KOPT-K1 (cell line): ENCODE measurements around the gene ZNF574.
"Not testable (repeated sequence)": the region's sequence is repeated elsewhere in the genome, so short reads cannot be mapped to it uniquely, and the experiment has no call there.

ENCODE experiments used
- H3K27ac ChIP-seq: fragments of 200-600 bp; sonication (generic); 2 replicates; pipeline ENCODE4 v1.5.1; 2016; ENCODE audit warnings: antibody characterized with exemption, mild to moderate bottlenecking, low read depth, low read length; ENCODE audit not compliant: poor library complexity, severe bottlenecking
- H3K36me3 ChIP-seq: fragments of 200-600 bp; sonication (generic); 2 replicates; pipeline ENCODE4 v1.5.1; 2017; ENCODE audit warnings: antibody characterized with exemption, mild to moderate bottlenecking, low read length, moderate library complexity; ENCODE audit not compliant: insufficient read depth
- H3K9me3 ChIP-seq: fragments of 200-600 bp; sonication (generic); 2 replicates; pipeline ENCODE4 v1.5.1; 2017; ENCODE audit warnings: antibody characterized with exemption, low read length, mild to moderate bottlenecking; ENCODE audit not compliant: insufficient read depth, poor library complexity, severe bottlenecking

The ZNF574 gene, protein sequence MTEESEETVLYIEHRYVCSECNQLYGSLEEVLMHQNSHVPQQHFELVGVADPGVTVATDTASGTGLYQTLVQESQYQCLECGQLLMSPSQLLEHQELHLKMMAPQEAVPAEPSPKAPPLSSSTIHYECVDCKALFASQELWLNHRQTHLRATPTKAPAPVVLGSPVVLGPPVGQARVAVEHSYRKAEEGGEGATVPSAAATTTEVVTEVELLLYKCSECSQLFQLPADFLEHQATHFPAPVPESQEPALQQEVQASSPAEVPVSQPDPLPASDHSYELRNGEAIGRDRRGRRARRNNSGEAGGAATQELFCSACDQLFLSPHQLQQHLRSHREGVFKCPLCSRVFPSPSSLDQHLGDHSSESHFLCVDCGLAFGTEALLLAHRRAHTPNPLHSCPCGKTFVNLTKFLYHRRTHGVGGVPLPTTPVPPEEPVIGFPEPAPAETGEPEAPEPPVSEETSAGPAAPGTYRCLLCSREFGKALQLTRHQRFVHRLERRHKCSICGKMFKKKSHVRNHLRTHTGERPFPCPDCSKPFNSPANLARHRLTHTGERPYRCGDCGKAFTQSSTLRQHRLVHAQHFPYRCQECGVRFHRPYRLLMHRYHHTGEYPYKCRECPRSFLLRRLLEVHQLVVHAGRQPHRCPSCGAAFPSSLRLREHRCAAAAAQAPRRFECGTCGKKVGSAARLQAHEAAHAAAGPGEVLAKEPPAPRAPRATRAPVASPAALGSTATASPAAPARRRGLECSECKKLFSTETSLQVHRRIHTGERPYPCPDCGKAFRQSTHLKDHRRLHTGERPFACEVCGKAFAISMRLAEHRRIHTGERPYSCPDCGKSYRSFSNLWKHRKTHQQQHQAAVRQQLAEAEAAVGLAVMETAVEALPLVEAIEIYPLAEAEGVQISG

DNA sequence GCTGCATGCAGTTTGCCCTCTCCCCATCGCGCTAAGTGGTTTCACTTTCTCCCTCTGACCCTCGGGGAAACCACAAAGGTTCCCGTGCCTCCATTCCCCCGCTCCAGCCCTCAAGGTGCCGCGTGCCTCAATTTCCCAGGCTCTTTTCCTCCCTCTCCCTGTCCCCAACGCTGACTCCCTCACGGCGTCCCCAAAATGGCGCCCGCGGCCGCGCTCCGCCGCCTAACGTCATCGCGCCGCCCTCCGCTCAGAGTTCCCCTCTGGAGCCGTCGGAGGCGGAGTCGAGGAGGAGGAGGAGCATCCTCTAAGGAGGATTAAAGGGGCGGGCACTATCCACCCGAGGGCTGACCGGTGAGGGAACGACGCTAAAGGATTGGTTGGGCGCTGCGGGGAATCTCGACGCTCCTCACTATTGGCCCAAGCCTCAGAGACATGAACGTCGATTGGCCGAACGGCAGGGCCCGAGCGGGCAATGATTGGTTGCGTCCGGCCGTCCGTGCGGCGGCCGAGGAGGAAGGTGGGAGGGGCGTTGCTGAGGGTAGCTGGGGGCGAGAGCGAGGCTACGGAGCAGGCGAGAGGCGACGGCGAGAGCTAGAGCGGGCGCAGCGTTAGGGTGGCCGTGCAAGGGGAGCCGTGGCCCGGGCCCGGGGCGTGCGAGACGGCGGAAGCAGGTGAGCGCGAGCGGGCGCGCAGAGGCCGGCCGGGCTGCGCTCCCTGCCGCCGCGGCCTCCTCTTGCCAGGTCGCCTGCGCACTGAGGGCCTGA is at the start of gene ZNF574:
TSS of gene ZNF574 (plus strand) at position 551 of the 764 bp plus-strand sequence. CDS start 2,441 bp downstream, outside the sequence.
- Histone ChIP-seq H3K36me3 (peaks cover 30% of the 10 kb centered on the region), H3K9me3 (no peaks in the 10 kb centered on the region), H3K27ac (peak within 1 kb of the TSS; percentile 96)

DNA sequence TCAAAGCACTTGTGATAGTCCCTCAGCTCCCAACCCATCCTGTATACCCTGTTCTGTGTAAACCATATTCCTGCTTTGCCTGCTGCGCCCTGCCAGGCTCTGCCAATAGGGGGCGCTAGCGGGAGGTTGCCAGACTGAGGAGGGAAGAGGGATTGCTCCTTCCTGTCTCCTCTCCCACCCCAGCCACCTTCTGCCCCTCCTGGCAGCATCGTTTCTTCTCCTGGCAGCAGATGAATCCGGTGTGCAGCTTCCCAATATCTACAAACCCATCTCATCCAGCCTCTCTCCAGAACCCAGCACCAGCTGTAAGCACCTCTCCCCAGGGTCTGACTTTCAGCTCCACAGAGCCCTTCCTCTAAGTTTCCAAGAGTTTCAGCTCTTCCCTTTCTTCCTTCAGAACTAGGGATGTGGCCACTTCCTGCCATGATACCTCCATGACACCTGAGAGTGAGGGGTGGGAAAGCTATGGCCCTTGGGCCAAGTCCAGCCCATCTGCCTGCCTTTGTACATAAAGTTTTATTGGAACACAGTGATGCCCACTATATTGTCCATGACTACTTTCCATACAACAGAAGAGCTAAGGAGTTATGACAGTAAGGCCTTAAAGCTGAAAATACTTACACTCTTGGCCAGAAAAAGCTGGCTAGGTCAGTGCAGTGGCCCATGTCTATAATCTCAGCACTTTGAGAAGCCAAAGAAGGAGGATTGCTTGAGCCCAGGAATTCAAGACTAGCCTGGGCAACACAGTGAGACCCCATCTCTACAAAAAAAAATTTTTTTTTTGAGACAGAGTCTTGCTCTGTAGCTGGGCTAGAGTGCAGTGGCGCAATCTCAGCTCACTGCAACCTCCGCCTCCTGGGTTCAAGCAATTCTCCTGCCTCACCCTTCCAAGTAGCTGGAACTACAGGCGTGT is 47.4 kb upstream of the ZNF574 start:
- H3K9me3 ChIP-seq: no peaks in the 10 kb centered on the region
- no peaks in the 10 kb centered on the region for H3K36me3 ChIP-seq
- H3K27ac ChIP-seq: no peak overlapping the region

DNA sequence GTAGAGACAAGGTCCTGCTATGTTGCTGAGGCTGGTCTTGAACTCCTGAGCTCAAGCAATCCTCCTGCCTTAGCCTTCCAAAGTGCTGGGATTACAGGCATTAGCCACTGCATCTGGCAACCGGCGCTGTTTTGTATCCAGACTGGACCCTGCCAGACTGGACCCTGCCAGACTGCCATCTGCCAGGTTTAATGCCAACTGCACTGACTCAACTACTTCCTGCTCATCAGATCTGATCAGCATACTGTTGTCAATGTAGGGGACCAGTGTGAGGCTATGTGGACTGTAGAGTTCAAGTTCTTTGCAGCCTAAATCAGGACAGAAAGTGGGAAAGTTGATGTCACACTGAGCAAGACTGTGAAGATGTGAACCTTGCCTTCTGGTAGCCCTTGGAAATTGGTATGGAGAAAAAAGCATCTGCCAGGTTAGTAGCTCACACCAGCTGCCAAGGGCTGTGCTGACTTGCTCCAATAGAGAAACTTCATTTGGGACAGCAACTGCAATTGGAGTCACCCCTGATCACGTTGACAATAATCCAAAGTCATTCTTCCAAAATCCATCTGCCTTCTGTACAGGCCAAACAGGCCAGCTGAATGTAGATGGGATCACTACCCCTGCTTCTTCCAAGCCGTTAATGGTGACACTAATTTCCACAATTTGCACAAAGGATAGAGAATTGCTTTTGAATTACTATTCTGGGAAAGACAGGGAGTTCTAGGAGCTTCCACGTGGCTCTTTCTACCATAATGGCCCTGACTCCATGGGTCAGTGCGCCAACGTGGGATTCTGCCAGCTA is 45.1 kb upstream of the ZNF574 start:
- Histone ChIP-seq H3K9me3 (no peaks in the 10 kb centered on the region), H3K36me3 (no peaks in the 10 kb centered on the region), H3K27ac (no peak overlapping the region)

DNA sequence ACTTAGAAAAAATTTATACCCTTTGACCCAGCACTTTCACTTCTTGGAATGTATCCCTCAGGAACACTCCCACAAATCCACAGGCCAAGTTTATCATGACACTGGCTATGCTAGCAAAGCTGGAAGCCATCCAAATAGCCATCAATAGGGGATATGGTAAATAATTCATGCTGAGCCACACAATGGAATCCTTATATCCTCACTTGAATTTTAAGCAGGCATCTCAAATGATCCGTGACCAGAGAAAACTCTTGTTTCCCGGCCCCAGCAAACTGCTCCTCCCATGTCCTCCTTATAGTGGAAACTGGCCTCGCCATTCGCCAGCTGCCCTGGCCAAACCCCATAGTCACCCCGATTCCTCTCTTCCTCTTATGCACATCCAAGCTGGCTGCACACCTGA is 43.5 kb upstream of the ZNF574 start:
- Histone ChIP-seq H3K9me3 (no peaks in the 10 kb centered on the region), H3K27ac (no peak overlapping the region), H3K36me3 (no peaks in the 10 kb centered on the region)

DNA sequence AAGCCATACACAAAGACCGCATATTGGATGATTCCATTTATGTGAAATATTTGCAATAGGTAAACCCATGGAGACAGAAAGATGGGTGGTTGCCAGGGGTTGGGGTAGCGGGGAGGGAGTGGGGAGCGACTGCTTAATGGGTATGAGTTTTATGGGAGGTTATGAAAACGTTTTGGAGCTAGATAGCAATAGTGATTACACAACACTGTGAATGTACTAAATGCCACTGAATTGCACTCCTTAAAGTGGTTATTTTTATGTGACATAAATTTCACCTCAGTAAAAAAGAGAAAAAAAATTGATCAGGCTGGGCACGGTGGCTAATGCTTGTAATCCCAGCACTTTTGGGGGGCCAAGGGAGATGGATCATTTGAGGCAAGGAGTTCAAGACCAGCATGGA is 42.6 kb upstream of the ZNF574 start:
- no peaks in the 10 kb centered on the region for H3K9me3 ChIP-seq
- no peak overlapping the region for H3K27ac ChIP-seq
- H3K36me3 ChIP-seq: no peaks in the 10 kb centered on the region

DNA sequence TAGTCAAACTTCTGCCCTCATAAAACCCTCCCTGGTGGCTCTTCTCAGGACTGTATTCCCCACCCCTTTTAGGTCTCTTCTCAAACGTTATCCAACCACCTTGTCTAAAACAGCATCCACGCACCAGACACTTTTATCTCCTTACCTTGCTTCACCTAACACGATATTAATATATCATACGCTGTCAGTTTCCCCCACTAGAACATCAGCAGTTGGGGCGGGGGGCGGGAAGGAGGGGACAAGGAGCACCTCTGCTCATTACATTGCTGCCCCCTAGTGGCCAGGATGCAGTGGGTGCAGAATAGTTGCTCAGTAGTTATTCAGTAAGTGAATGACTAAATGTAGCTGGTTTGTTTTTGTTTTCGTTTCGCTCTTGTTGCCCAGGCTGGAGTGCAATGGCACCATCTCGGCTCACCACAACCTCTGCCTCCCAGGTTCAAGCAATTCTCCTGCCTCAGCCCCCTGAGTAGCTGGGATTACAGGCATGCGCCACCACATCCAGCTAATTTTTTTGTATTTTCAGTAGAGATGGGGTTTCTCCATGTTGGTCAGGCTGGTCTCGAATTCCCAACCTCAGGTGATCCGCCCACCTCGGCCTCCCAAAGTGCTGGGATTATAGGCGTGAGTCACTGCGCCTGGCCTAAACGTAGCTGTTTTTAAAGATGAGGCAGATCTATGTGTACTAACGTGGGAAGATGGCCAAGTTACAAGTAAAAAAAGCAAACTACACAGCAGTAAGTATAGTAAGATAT is 41.1 kb upstream of the ZNF574 start:
- not testable (repeated sequence) for H3K9me3 ChIP-seq, H3K36me3 ChIP-seq, H3K27ac ChIP-seq

DNA sequence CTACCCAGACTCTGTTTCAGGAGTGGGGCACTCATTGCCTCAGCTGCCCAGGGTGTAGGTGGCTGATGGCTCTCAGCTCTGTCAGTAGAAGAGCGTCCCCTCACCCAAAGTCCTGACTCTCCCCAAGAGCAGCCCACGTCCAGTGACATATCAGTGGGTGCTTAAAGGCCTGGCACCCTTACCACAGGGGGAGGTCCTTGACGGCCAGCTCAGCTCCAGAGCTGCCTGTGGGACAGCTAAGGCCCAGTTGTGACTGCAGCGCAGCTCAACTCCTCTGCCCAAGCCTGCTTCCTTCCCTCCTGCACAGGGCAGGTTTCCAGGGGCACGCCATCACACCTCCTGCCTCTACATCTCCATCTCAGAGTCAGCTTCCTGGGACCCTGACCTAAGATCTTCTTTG is 38.3 kb upstream of the ZNF574 start:
- Histone ChIP-seq H3K36me3 (no peaks in the 10 kb centered on the region), H3K27ac (no peak overlapping the region), H3K9me3 (no peaks in the 10 kb centered on the region)

DNA sequence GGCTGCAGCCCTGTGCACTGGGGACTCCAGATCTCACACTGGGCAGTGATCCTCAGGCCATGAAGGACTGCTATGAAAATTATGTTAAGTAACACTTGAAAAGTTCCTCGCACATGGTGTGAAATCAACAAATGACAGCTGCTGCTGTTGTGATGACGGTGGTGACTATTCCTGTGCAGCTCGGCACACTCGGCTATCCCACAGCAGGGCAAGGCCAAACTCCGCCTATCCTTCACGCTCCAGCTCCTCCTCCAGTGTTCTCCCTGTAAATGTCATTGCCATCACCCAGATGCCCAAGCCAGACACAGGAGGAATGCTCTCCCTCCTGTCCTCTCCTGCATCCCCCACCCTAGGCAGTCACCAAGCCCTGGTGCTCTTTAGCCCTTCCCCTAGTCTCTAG is 37.3 kb upstream of the ZNF574 start:
- H3K9me3 ChIP-seq: no peaks in the 10 kb centered on the region
- H3K36me3 ChIP-seq: no peaks in the 10 kb centered on the region
- H3K27ac ChIP-seq: no peak overlapping the region

DNA sequence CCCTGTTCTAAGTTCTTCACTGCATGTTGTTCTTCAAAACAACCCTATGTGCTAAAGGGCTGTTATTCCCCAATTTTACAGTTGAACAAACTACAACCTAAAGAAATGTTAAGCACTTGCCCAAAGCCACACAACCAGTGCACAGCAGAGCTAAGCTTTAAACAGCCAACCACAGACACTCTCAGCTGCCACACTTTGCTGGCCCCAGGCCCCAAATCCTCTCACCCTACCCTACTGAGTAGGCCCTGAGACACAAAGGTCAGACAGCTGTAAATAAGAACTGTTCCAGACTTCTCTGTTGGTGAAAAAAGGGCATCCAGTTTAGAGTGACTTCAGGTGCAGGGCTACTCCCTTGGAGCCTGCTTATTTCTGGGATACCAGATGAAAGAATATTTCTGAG is 35.9 kb upstream of the ZNF574 start:
- no peak overlapping the region for H3K27ac ChIP-seq
- no peaks in the 10 kb centered on the region for H3K9me3 ChIP-seq
- H3K36me3 ChIP-seq: no peaks in the 10 kb centered on the region

DNA sequence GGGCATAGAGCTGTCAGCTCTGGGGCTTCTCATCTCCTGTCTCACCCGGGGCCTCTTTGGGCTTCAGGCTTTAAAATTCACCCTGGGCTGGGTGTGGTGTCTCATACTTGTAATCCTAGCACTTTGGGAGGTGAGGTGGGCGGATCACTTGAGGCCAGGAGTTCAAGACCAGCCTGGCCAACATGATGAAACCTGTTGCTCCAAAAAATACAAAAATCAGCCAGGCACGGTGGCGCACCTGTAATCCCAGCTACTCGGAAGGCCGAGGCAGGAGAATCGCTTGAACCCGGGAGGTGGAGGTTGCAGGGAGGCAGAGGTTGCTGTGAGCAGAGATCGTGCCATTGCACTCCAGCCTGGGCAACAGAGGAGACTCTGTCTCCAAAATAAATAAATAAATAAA is 35.5 kb upstream of the ZNF574 start:
- not testable (repeated sequence) for H3K36me3 ChIP-seq, H3K27ac ChIP-seq, H3K9me3 ChIP-seq

DNA sequence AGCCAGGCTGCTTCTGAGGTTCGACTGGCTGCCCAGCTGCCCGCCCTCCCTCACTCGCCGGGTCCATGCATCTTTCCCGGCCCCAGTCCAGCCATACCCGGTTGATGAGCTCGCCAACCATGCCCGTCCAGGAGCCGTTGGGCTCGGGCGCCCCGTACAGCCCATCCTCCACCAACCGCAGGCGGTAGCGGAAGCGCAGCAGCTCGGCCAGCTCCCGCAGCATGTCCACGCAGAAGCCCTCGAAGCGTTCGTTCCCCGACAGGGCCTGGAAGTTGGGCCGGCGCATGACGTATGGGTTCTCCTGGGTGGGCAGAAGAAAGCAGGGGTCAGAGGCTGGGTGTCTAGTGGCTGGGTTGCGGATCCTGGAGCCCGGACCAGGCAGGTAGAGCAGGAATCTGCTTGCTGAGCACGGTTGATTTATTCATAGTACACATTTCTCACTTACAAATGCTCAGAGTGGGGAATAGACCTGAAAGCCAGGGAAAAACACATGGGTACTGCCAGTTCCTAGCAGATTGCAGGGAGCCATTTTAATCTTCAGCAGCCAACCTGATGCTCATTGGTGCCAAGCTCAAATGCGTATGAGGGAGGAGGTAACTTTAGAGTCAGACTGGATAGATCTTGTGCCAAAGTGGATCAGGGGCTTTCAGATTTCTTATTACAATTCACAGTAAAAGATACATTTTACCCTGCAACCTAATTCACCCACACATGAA is 33.4 kb upstream of the ZNF574 start:
- Histone ChIP-seq H3K27ac (no peak overlapping the region), H3K9me3 (no peaks in the 10 kb centered on the region), H3K36me3 (no peaks in the 10 kb centered on the region)

DNA sequence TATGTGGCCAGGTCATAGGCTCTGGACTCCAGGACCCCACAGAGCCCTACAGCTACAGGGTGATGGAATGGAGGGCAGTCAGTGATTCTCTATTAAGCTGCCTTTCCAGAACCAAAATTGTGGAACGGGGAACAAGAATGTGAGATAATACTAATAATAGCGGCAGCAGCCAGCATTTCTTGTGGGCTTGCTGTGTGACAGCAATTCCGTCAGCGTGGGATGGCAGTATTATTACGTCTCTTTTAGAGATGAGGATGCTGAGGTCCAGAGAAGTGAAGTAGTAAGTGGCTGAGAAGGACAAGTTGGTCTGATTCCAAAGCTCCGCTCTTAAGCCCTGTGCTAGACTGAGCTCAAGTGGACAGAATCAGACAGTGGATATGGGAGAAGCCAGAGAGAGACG is 30.4 kb upstream of the ZNF574 start:
- Histone ChIP-seq H3K36me3 (no peaks in the 10 kb centered on the region), H3K27ac (no peak overlapping the region), H3K9me3 (no peaks in the 10 kb centered on the region)

DNA sequence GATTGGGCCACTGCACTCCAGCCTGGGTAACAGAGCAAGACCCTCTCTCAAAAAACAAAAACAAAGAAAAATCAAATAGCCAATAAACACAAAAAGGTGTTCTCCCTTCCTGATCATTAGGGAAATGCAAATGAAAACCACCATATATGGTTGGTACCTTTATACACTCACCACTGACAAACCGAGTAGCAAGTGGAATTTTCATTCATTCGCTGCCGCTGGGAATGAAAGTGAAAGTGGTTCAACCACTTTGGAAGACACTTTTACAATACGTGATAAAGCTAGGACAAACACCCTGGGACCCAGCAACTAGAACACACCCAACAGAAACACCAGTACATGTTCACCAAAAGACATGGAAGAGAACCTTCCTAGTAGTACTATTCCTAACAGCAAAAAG is 27.0 kb upstream of the ZNF574 start:
- peak overlapping the region; percentile 60 for H3K27ac ChIP-seq
- no peaks in the 10 kb centered on the region for H3K36me3 ChIP-seq

More for the DNA sequence above, 27.0 kb upstream of the ZNF574 start:
- H3K9me3 ChIP-seq: no peaks in the 10 kb centered on the region
